ENCODE measurements around the gene SLITRK3. TPM values are rescaled to one million over a fixed set of nuclear protein-coding genes. Genes with fewer than 3 reads are reported as not detected.
A peak's percentile ranks its signal among the peaks of the same experiment; 100 is the strongest.

The SLITRK3 gene
- total RNA-seq, 2 donors from 2014 or later, result not detected

- ATAC-seq (no peak), DNase-seq (no peak)
- Mint-ChIP-seq H3K27ac (no peak overlapping the region), H3K4me1 (peaks cover under 1% of the 10 kb centered on the region), H3K36me3 (ENCODE audit: low read depth) (no peaks in the 10 kb centered on the region), H3K27me3 (peaks cover 23% of the 10 kb centered on the region), H3K4me3 (no peak overlapping the region)
- H3K9me3 ChIP-seq (ENCODE audit: control insufficient read depth, low read length, poor library complexity, severe bottlenecking), result no peaks in the 10 kb centered on the region
Measured at GRCh38 chr3:165201964-165202363, 5.8 kb upstream of the SLITRK3 start.

GRCh38 chr3:165197481-165197800 lies 1.3 kb upstream of the SLITRK3 start:
- ATAC-seq (no peak), DNase-seq (no peak)
- H3K4me3 Mint-ChIP-seq, result peak overlapping the region; percentile 80
- peaks cover 53% of the 10 kb centered on the region for H3K27me3 Mint-ChIP-seq
- no peaks in the 10 kb centered on the region for H3K9me3 ChIP-seq (ENCODE audit: control insufficient read depth, low read length, poor library complexity, severe bottlenecking)
- H3K4me1 Mint-ChIP-seq, result peaks cover 15% of the 10 kb centered on the region
- no peak overlapping the region for H3K27ac Mint-ChIP-seq
- H3K36me3 Mint-ChIP-seq (ENCODE audit: low read depth), result peaks cover 2% of the 10 kb centered on the region

- no peak for DNase-seq
- peaks cover 15% of the 10 kb centered on the region for H3K4me1 Mint-ChIP-seq
- H3K4me3 Mint-ChIP-seq, result peak overlapping the region; percentile 80
- peaks cover 2% of the 10 kb centered on the region for H3K36me3 Mint-ChIP-seq (ENCODE audit: low read depth)
- ATAC-seq, result no peak
- H3K27me3 Mint-ChIP-seq, result peaks cover 56% of the 10 kb centered on the region
- H3K9me3 ChIP-seq (ENCODE audit: control insufficient read depth, low read length, poor library complexity, severe bottlenecking), result no peaks in the 10 kb centered on the region
- no peak overlapping the region for H3K27ac Mint-ChIP-seq
Measured at GRCh38 chr3:165196577-165197480, 645 bp upstream of the SLITRK3 start.

- Mint-ChIP-seq H3K27me3 (peaks cover 62% of the 10 kb centered on the region), H3K4me3 (peak overlapping the region; percentile 25), H3K4me1 (peaks cover 15% of the 10 kb centered on the region), H3K36me3 (ENCODE audit: low read depth) (peaks cover 2% of the 10 kb centered on the region), H3K27ac (no peak overlapping the region)
- H3K9me3 ChIP-seq (ENCODE audit: control insufficient read depth, low read length, poor library complexity, severe bottlenecking), result no peaks in the 10 kb centered on the region
- DNase-seq, result no peak
- no peak for ATAC-seq
Measured at GRCh38 chr3:165195241-165195639, 944 bp downstream of the SLITRK3 start.

- Mint-ChIP-seq H3K36me3 (ENCODE audit: low read depth) (peaks cover 2% of the 10 kb centered on the region), H3K4me1 (peaks cover 15% of the 10 kb centered on the region), H3K27ac (no peak overlapping the region), H3K27me3 (peaks cover 63% of the 10 kb centered on the region), H3K4me3 (peak overlapping the region; percentile 25)
- ATAC-seq (no peak), DNase-seq (no peak)
- H3K9me3 ChIP-seq (ENCODE audit: control insufficient read depth, low read length, poor library complexity, severe bottlenecking), result no peaks in the 10 kb centered on the region
Measured at GRCh38 chr3:165194511-165195240, 1.5 kb downstream of the SLITRK3 start.

GRCh38 chr3:165193366-165194254 lies 2.6 kb downstream of the SLITRK3 start:
- no peaks in the 10 kb centered on the region for H3K9me3 ChIP-seq (ENCODE audit: control insufficient read depth, low read length, poor library complexity, severe bottlenecking)
- ATAC-seq (no peak), DNase-seq (no peak)
- Mint-ChIP-seq H3K36me3 (ENCODE audit: low read depth) (peaks cover 2% of the 10 kb centered on the region), H3K27ac (no peak overlapping the region), H3K27me3 (peaks cover 70% of the 10 kb centered on the region), H3K4me1 (peaks cover 15% of the 10 kb centered on the region), H3K4me3 (no peak overlapping the region)

GRCh38 chr3:165192610-165193192 lies 3.5 kb downstream of the SLITRK3 start:
- peaks cover 2% of the 10 kb centered on the region for H3K36me3 Mint-ChIP-seq (ENCODE audit: low read depth)
- H3K9me3 ChIP-seq (ENCODE audit: control insufficient read depth, low read length, poor library complexity, severe bottlenecking), result no peaks in the 10 kb centered on the region

GRCh38 chr3:165191491-165191890 lies 4.7 kb downstream of the SLITRK3 start:
- ATAC-seq (no peak), DNase-seq (no peak)
- H3K9me3 ChIP-seq (ENCODE audit: control insufficient read depth, low read length, poor library complexity, severe bottlenecking), result no peaks in the 10 kb centered on the region
- H3K27ac Mint-ChIP-seq, result no peak overlapping the region
- H3K27me3 Mint-ChIP-seq, result peaks cover 54% of the 10 kb centered on the region
- H3K36me3 Mint-ChIP-seq (ENCODE audit: low read depth), result no peaks in the 10 kb centered on the region
- H3K4me3 Mint-ChIP-seq, result no peak overlapping the region
- peaks cover 12% of the 10 kb centered on the region for H3K4me1 Mint-ChIP-seq

More at GRCh38 chr3:165192610-165193192, 3.5 kb downstream of the SLITRK3 start:
- ATAC-seq, result no peak
- H3K27me3 Mint-ChIP-seq, result peaks cover 66% of the 10 kb centered on the region
- peak overlapping the region; percentile 45 for H3K4me3 Mint-ChIP-seq
- H3K4me1 Mint-ChIP-seq, result peaks cover 15% of the 10 kb centered on the region
- H3K27ac Mint-ChIP-seq, result no peak overlapping the region
- DNase-seq, result no peak

GRCh38 chr3:165188452-165188851 lies 7.7 kb downstream of the SLITRK3 start:
- ATAC-seq, result no peak
- Mint-ChIP-seq H3K27me3 (peaks cover 28% of the 10 kb centered on the region), H3K27ac (no peak overlapping the region), H3K36me3 (ENCODE audit: low read depth) (no peaks in the 10 kb centered on the region), H3K4me1 (peaks cover 4% of the 10 kb centered on the region), H3K4me3 (no peak overlapping the region)
- H3K9me3 ChIP-seq (ENCODE audit: control insufficient read depth, low read length, poor library complexity, severe bottlenecking), result no peaks in the 10 kb centered on the region
- DNase-seq, result no peak

GRCh38 chr3:165185707-165186327 lies 10.4 kb downstream of the SLITRK3 start:
- no peaks in the 10 kb centered on the region for H3K9me3 ChIP-seq (ENCODE audit: control insufficient read depth, low read length, poor library complexity, severe bottlenecking)
- Mint-ChIP-seq H3K4me1 (no peaks in the 10 kb centered on the region), H3K4me3 (no peak overlapping the region), H3K27ac (no peak overlapping the region), H3K27me3 (peaks cover 10% of the 10 kb centered on the region), H3K36me3 (ENCODE audit: low read depth) (no peaks in the 10 kb centered on the region)
- ATAC-seq (peak; percentile 75), DNase-seq (no peak)

GRCh38 chr3:165181556-165181955 lies 14.6 kb downstream of the SLITRK3 start:
- no peaks in the 10 kb centered on the region for H3K36me3 Mint-ChIP-seq (ENCODE audit: low read depth)
- DNase-seq (no peak), ATAC-seq (no peak)
- H3K9me3 ChIP-seq (ENCODE audit: control insufficient read depth, low read length, poor library complexity, severe bottlenecking), result no peaks in the 10 kb centered on the region
- H3K4me1 Mint-ChIP-seq, result no peaks in the 10 kb centered on the region
- H3K27me3 Mint-ChIP-seq, result no peaks in the 10 kb centered on the region
- H3K4me3 Mint-ChIP-seq, result no peak overlapping the region
- no peak overlapping the region for H3K27ac Mint-ChIP-seq

- ATAC-seq, result no peak
- no peak overlapping the region for H3K4me3 Mint-ChIP-seq
Measured at GRCh38 chr3:165170236-165170635, 25.9 kb downstream of the SLITRK3 start.

More at GRCh38 chr3:165170236-165170635, 25.9 kb downstream of the SLITRK3 start:
- no peak for DNase-seq
- no peaks in the 10 kb centered on the region for H3K27me3 Mint-ChIP-seq
- H3K27ac Mint-ChIP-seq, result no peak overlapping the region
- H3K36me3 Mint-ChIP-seq (ENCODE audit: low read depth), result no peaks in the 10 kb centered on the region
- H3K4me1 Mint-ChIP-seq, result no peaks in the 10 kb centered on the region
- H3K9me3 ChIP-seq (ENCODE audit: control insufficient read depth, low read length, poor library complexity, severe bottlenecking), result no peaks in the 10 kb centered on the region

Data from T-helper 17 cell (primary cell).